PC-9 (cell line): ENCODE measurements around the gene COL21A1.

ENCODE experiments used
- CTCF ChIP-seq: fragments of 200-600 bp; sonication (generic); conservative IDR thresholded peaks from 2 replicates; pipeline ENCODE4 v1.6.1; 2017; ENCODE audit warnings: mixed run types, antibody characterized with exemption, mild to moderate bottlenecking, moderate library complexity
- EZH2 ChIP-seq: fragments of 200-600 bp; sonication (generic); IDR thresholded peaks from 2 replicates; pipeline ENCODE4 v1.8.0; 2017; ENCODE audit warnings: antibody characterized with exemption, low read depth

GRCh38 chr6:56055081-56055704 is 192.2 kb downstream of the COL21A1 start:
- TF ChIP-seq EZH2 (no peak), CTCF (no peak)
